IPS-NIHi11 (cell line): ENCODE data around the gene OPCML.

ENCODE experiments used
- DNase-seq: peaks from one replicate; pipeline ENCODE4 v3.0.0; 2012; ENCODE audit warnings: mixed read lengths, low spot score

Gene OPCML

GRCh38 chr11:133284156-133284555 is 248.1 kb downstream of the OPCML start:
- no peak for DNase-seq

- DNase-seq = no peak
Measured at GRCh38 chr11:133277886-133278285, 254.4 kb downstream of the OPCML start.

- no peak for DNase-seq
Measured at GRCh38 chr11:133271871-133272776, 260.2 kb downstream of the OPCML start.

- DNase-seq = no peak
Measured at GRCh38 chr11:133271206-133271605, 261.1 kb downstream of the OPCML start.

GRCh38 chr11:133269267-133269666 is 263.0 kb downstream of the OPCML start:
- no peak for DNase-seq

GRCh38 chr11:133266986-133267385 is 265.3 kb downstream of the OPCML start:
- DNase-seq = no peak

- no peak for DNase-seq
Measured at GRCh38 chr11:133265530-133266035, 266.7 kb downstream of the OPCML start.

- no peak for DNase-seq
Measured at GRCh38 chr11:133263332-133263731, 269.0 kb downstream of the OPCML start.

GRCh38 chr11:133258751-133259150 is 273.6 kb downstream of the OPCML start:
- DNase-seq = no peak

- no peak for DNase-seq
Measured at GRCh38 chr11:133254601-133255000, 277.7 kb downstream of the OPCML start.

GRCh38 chr11:133253570-133253969 is 278.7 kb downstream of the OPCML start:
- no peak for DNase-seq

GRCh38 chr11:133251841-133252240 is 280.5 kb downstream of the OPCML start:
- no peak for DNase-seq

GRCh38 chr11:133249530-133249929 is 282.8 kb downstream of the OPCML start:
- DNase-seq = no peak

- DNase-seq = no peak
Measured at GRCh38 chr11:133249065-133249464, 283.2 kb downstream of the OPCML start.

GRCh38 chr11:133243832-133244231 is 288.5 kb downstream of the OPCML start:
- DNase-seq = peak; percentile 32

GRCh38 chr11:133240908-133241655 is 291.2 kb downstream of the OPCML start:
- no peak for DNase-seq

GRCh38 chr11:133239575-133239974 is 292.7 kb downstream of the OPCML start:
- DNase-seq = peak; percentile 26

- DNase-seq = no peak
Measured at GRCh38 chr11:133238495-133238894, 293.8 kb downstream of the OPCML start.

- no peak for DNase-seq
Measured at GRCh38 chr11:133238027-133238426, 294.3 kb downstream of the OPCML start.

GRCh38 chr11:133235381-133235780 is 296.9 kb downstream of the OPCML start:
- DNase-seq = no peak

- DNase-seq = no peak
Measured at GRCh38 chr11:133234883-133235282, 297.4 kb downstream of the OPCML start.

GRCh38 chr11:133232665-133233064 is 299.6 kb downstream of the OPCML start:
- no peak for DNase-seq

GRCh38 chr11:133230431-133230830 is 301.9 kb downstream of the OPCML start:
- no peak for DNase-seq
